DOHH2 (cell line): ENCODE results near the gene PWP1.

ENCODE experiments used
- H3F3A ChIP-seq: fragments of 200-600 bp; sonication (generic), shearing (Covaris generic); 2 replicates; pipeline ENCODE4 v1.6.0; 2016; ENCODE audit warnings: antibody characterized with exemption, mild to moderate bottlenecking; ENCODE audit not compliant: control insufficient read depth, insufficient read depth
- H3K27ac ChIP-seq: fragments of 200-600 bp; sonication (generic); 2 replicates; pipeline ENCODE4 v1.5.1; 2014; ENCODE audit warnings: low read depth, mild to moderate bottlenecking, low read length, moderate library complexity
- H3K27me3 ChIP-seq: fragments of 200-600 bp; sonication (generic); 2 replicates; pipeline ENCODE4 v1.6.1; 2014; ENCODE audit warnings: mild to moderate bottlenecking, low read length, mixed read lengths; ENCODE audit not compliant: control insufficient read depth
- H3K36me3 ChIP-seq: fragments of 200-600 bp; sonication (generic); 2 replicates; pipeline ENCODE4 v1.6.1; 2014; ENCODE audit warnings: mild to moderate bottlenecking, low read length, moderate library complexity, mixed read lengths; ENCODE audit not compliant: control insufficient read depth
- H3K4me1 ChIP-seq: fragments of 200-600 bp; sonication (generic); 2 replicates; pipeline ENCODE4 v1.6.1; 2014; ENCODE audit warnings: mild to moderate bottlenecking, low read length, mixed read lengths; ENCODE audit not compliant: control insufficient read depth
- H3K4me2 ChIP-seq: fragments of 200-600 bp; sonication (generic); 2 replicates; pipeline ENCODE4 v1.6.0; 2014; ENCODE audit warnings: mild to moderate bottlenecking, low read length, moderate library complexity
- H3K4me3 ChIP-seq: fragments of 200-600 bp; sonication (generic); 2 replicates; pipeline ENCODE4 v1.5.1; 2014; ENCODE audit warnings: mild to moderate bottlenecking, low read length, mixed read lengths
- H3K79me2 ChIP-seq: fragments of 200-600 bp; sonication (generic); 2 replicates; pipeline ENCODE4 v1.6.1; 2014; ENCODE audit warnings: mild to moderate bottlenecking, low read length, mixed read lengths; ENCODE audit not compliant: control insufficient read depth
- H3K9me2 ChIP-seq: fragments of 200-600 bp; sonication (generic); replicated peaks from 2 replicates; pipeline ENCODE4 v1.6.1; 2014; ENCODE audit warnings: mild to moderate bottlenecking, low read length, mixed read lengths; ENCODE audit not compliant: control insufficient read depth
- H3K9me3 ChIP-seq: fragments of 200-600 bp; sonication (generic); 2 replicates; pipeline ENCODE4 v1.6.1; 2014; ENCODE audit warnings: antibody characterized with exemption, low read length, mixed read lengths; ENCODE audit not compliant: control insufficient read depth, insufficient read depth
- H4K20me1 ChIP-seq: fragments of 200-600 bp; sonication (generic); 2 replicates; pipeline ENCODE4 v1.6.0; 2014; ENCODE audit warnings: low read depth, mild to moderate bottlenecking, antibody characterized with exemption, low read length, moderate library complexity; ENCODE audit not compliant: control insufficient read depth, insufficient read depth
- EZH2phosphoT487 ChIP-seq: fragments of 200-600 bp; sonication (generic); IDR thresholded peaks from 2 replicates; pipeline ENCODE4 v1.6.1; 2017; ENCODE audit warnings: borderline replicate concordance, mild to moderate bottlenecking, antibody characterized with exemption, low read length, moderate library complexity, mixed read lengths
- TF ChIP-seq, protein P1 (sequence below): fragments of 200-600 bp; sonication (generic); IDR thresholded peaks from one replicate; pipeline ENCODE4 v1.5.1; 2014; ENCODE audit warnings: antibody characterized with exemption, mild to moderate bottlenecking, low read depth, low read length; ENCODE audit not compliant: poor library complexity, severe bottlenecking

PWP1 gene

DNA sequence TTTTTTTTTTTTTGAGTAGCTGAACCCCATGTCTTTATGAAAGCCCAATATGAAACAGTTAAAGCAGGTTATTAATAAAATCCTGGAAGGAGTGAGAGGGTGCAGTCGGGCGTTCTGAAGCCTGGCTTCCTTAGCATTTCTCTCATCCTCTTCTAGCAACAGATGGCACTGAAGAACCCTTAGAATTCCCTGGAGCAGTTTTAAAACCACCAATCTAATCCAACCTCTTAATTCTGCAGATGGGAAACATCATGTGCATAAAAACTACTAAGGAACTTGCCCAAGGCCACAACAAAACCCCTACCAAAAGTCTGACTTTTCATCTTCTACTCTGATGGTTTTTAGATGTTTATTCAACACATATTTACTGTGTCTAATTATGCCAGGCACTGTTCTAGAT, 50.2 kb downstream of the PWP1 start:
- Histone ChIP-seq H3K4me3 (no peak overlapping the region), H3K9me2 (no peaks in the 10 kb centered on the region), H3K27ac (no peak overlapping the region), H4K20me1 (peaks cover 7% of the 10 kb centered on the region; the same call in 1 of the 2 replicates), H3F3A (peaks cover 5% of the 10 kb centered on the region; the same call in 1 of the 2 replicates), H3K9me3 (no peaks in the 10 kb centered on the region), H3K36me3 (peaks cover 78% of the 10 kb centered on the region), H3K4me2 (no peak overlapping the region), H3K4me1 (peaks cover 23% of the 10 kb centered on the region), H3K79me2 (0 out of 2 replicates have a peak, but pooled peaks cover 3% of the 10 kb centered on the region), H3K27me3 (no peaks in the 10 kb centered on the region)
- TF ChIP-seq, protein P1, sequence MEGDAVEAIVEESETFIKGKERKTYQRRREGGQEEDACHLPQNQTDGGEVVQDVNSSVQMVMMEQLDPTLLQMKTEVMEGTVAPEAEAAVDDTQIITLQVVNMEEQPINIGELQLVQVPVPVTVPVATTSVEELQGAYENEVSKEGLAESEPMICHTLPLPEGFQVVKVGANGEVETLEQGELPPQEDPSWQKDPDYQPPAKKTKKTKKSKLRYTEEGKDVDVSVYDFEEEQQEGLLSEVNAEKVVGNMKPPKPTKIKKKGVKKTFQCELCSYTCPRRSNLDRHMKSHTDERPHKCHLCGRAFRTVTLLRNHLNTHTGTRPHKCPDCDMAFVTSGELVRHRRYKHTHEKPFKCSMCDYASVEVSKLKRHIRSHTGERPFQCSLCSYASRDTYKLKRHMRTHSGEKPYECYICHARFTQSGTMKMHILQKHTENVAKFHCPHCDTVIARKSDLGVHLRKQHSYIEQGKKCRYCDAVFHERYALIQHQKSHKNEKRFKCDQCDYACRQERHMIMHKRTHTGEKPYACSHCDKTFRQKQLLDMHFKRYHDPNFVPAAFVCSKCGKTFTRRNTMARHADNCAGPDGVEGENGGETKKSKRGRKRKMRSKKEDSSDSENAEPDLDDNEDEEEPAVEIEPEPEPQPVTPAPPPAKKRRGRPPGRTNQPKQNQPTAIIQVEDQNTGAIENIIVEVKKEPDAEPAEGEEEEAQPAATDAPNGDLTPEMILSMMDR = no peak

DNA sequence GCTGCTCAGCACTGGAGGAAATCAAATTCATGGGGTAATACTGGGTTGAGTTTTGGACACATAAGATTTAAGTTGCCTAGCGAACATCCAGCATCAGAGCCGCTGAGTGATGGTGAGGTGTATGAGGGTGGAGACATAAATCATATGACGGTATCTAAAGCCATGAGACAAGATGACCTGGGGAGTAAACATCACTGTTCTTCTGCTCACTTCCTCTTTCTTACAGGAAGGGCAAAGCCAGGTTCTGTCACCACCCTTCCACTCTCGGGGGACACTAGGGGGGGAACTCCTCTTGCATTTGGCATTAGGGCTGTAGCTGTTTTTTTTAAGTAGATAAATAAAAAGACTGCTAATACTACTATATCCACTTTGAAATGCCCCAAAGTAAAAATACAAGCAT, 51.3 kb downstream of the PWP1 start:
- peak overlapping the region; percentile 25; the same call in 1 of the 2 replicates for H3K4me2 ChIP-seq
- no peaks in the 10 kb centered on the region for H4K20me1 ChIP-seq
- H3K27ac ChIP-seq = no peak overlapping the region
- H3K4me3 ChIP-seq = no peak overlapping the region
- no peaks in the 10 kb centered on the region for H3K9me3 ChIP-seq
- no peaks in the 10 kb centered on the region for H3K9me2 ChIP-seq
- 0 out of 2 replicates have a peak, but pooled peaks cover 3% of the 10 kb centered on the region for H3F3A ChIP-seq
- no peaks in the 10 kb centered on the region for H3K27me3 ChIP-seq
- TF ChIP-seq, protein P1 = peak; percentile 34
- no peak for TF ChIP-seq EZH2phosphoT487
- 0 out of 2 replicates have a peak, but pooled peaks cover 3% of the 10 kb centered on the region for H3K79me2 ChIP-seq
- H3K36me3 ChIP-seq = peaks cover 89% of the 10 kb centered on the region
- peaks cover 18% of the 10 kb centered on the region for H3K4me1 ChIP-seq

- no peaks in the 10 kb centered on the region for H3F3A ChIP-seq
- no peak overlapping the region for H3K27ac ChIP-seq
- H3K4me1 ChIP-seq = no peaks in the 10 kb centered on the region
- no peak overlapping the region for H3K4me2 ChIP-seq
- no peaks in the 10 kb centered on the region for H3K27me3 ChIP-seq
- no peaks in the 10 kb centered on the region for H3K9me2 ChIP-seq
- H4K20me1 ChIP-seq = no peaks in the 10 kb centered on the region; the same call in 1 of the 2 replicates
- H3K9me3 ChIP-seq = no peaks in the 10 kb centered on the region
- H3K4me3 ChIP-seq = no peak overlapping the region
- H3K79me2 ChIP-seq = peaks cover 43% of the 10 kb centered on the region
- TF ChIP-seq EZH2phosphoT487 = no peak
- TF ChIP-seq, protein P1 = no peak
- H3K36me3 ChIP-seq = peaks cover 82% of the 10 kb centered on the region
Observed at GRCh38 chr12:107748472-107748871, 62.9 kb downstream of the PWP1 start.
